ENCODE data around the gene SLC12A8. TPM values are rescaled to one million over a fixed set of nuclear protein-coding genes. Genes with fewer than 3 reads are reported as not detected.
A peak's percentile ranks its signal among the peaks of the same experiment; 100 is the strongest.

The SLC12A8 gene
- total and polyA plus RNA-seq, 2 donors (not counting 1 experiment from before 2014, with no cell fraction given), result 0.57 to 1.1 TPM

GRCh38 chr3:125142940-125143339, 69.6 kb downstream of the SLC12A8 start:
- peaks cover 46 to 87% of the 10 kb centered on the region in 2 donors for H3K4me1 ChIP-seq (ENCODE audit: control insufficient read depth in 2 of 2, insufficient read depth in 2 of 2, low read length in 2 of 2)
- no peak overlapping the region for H3K27ac ChIP-seq (ENCODE audit: low read length in 2 of 2)
- intact Hi-C loops (cut with micrococcal nuclease), result loop anchor here (5.0 kb wide), 2 partner anchors 216 to 234 kb away; partner anchors contain the start of gene ZNF148

More at GRCh38 chr3:125142940-125143339, 69.6 kb downstream of the SLC12A8 start:
- Mint-ChIP-seq H3K27me3 (no peaks in the 10 kb centered on the region), H3K4me1 (peaks cover 58% of the 10 kb centered on the region), H3K4me3 (peak overlapping the region; percentile 85), H3K9me3 (ENCODE audit: insufficient read depth) (no peaks in the 10 kb centered on the region), H3K27ac (peak overlapping the region; percentile 90)
- CTCF ChIA-PET, result interaction anchor here (0.6 to 1.5 kb wide), 2 partner anchors 23 to 148 kb away, joined by 3 read pairs; no protein-coding TSS in a partner anchor
- Histone ChIP-seq H3K9ac (ENCODE audit: low read length) (no peak overlapping the region), H3K4me3 (ENCODE audit: control extremely low read depth in 1 of 5, extremely low read depth in 1 of 5, insufficient read depth in 1 of 5, low read depth in 2 of 5, low read length in 4 of 5) (no peak overlapping the region), H3K79me2 (ENCODE audit: control insufficient read depth, insufficient read depth, low read length) (no peaks in the 10 kb centered on the region), H2AFZ (ENCODE audit: insufficient read depth, low read depth, low read length, poor library complexity, severe bottlenecking) (peak overlapping the region; percentile 91), H3K9me3 (ENCODE audit: control extremely low read depth in 1 of 3, control insufficient read depth in 2 of 3, insufficient read depth in 1 of 3, low read length in 2 of 3) (peaks cover 0 to 4% (median 0%) of the 10 kb centered on the region in 3 donors), H3K4me2 (replicated peaks; ENCODE audit: low read depth, low read length, poor library complexity, severe bottlenecking) (peak overlapping the region; percentile 91), H4K20me1 (ENCODE audit: control insufficient read depth, insufficient read depth, low read length, poor library complexity, severe bottlenecking) (no peaks in the 10 kb centered on the region), H3K27me3 (replicated peaks in 1 of 4; ENCODE audit: control extremely low read depth in 1 of 4, control insufficient read depth in 3 of 4, insufficient read depth in 4 of 4, low read length in 3 of 4) (no peaks in the 10 kb centered on the region), H3K36me3 (replicated peaks in 1 of 2; ENCODE audit: control extremely low read depth in 1 of 2, control insufficient read depth in 1 of 2, extremely low read depth in 1 of 2, insufficient read depth in 2 of 2, low read length in 1 of 2) (no peaks in the 10 kb centered on the region)
- POLR2A ChIA-PET, result no interaction called here
- WGBS (ENCODE audit: insufficient coverage), result 78% methylated on average over 5 of the region's 6 CpGs
- DNase-seq, result no peak
- TF ChIP-seq CTCF (IDR thresholded peaks at IDR 0.05) (no peak), EZH2 (IDR thresholded peaks at IDR 0.05; ENCODE audit: borderline replicate concordance, insufficient read depth, low read depth, low read length, poor library complexity, severe bottlenecking) (no peak)
- ATAC-seq (ENCODE audit: low read depth), result no peak

Measured in B cell (primary cell).